ENCODE data around the gene UBA5.
"Not testable (repeated sequence)": the region's sequence is repeated elsewhere in the genome, so short reads cannot be mapped to it uniquely, and the experiment has no call there.

Gene UBA5

DNA sequence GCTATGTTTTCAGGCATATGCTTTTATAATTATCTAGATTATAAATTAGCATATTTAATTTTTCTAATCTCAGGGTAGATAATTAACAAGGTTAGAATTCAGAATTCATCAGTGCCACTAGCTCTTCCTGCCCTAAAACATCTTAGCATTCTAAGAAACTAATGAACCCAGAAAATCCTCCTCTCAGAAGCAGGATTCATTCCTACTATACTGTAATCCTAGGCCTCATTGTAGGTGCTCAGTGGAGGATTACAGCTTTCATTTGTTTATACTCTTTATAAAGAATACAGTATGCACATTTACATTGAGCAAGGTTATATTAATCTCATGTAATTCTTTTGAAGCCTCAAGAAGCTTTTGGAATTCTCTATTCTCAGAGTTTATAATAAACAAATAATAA, 21.4 kb upstream of the UBA5 start:
- H3K9me3 Mint-ChIP-seq, result no peaks in the 10 kb centered on the region
- intact Hi-C loops (cut with micrococcal nuclease), result no loop called here
- H3K4me3 Mint-ChIP-seq, result no peak overlapping the region
- H3K27ac Mint-ChIP-seq, result no peak overlapping the region
- peaks cover 25% of the 10 kb centered on the region for H3K36me3 Mint-ChIP-seq (ENCODE audit: low read depth)
- no peaks in the 10 kb centered on the region for H3K27me3 Mint-ChIP-seq
- peaks cover 5% of the 10 kb centered on the region for H3K4me1 Mint-ChIP-seq (ENCODE audit: low read depth)

DNA sequence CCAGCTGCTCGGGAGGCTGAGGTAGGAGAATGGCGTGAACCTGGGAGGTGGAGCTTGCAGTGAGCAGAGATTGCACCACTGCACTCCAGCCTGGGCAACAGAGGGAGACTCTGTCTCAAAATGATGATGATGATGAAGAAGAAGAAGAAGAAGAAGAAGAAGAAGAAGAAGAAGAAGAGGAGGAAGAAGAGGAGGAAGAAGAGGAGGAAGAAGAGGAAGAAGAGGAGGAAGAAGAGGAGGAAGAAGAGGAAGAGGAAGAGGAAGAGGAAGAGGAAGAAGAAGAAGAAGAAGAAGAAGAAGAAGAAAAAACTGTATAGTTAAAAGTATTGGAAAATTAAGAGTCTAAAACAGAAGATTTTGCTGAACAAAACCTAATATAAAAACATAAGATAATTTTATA, 18.7 kb upstream of the UBA5 start:
- H3K27ac Mint-ChIP-seq; H3K4me3 Mint-ChIP-seq; H3K4me1 Mint-ChIP-seq (ENCODE audit: low read depth); H3K27me3 Mint-ChIP-seq; intact Hi-C loops (cut with micrococcal nuclease); H3K9me3 Mint-ChIP-seq: not testable (repeated sequence)
- H3K36me3 Mint-ChIP-seq (ENCODE audit: low read depth), result peaks cover 24% of the 10 kb centered on the region

DNA sequence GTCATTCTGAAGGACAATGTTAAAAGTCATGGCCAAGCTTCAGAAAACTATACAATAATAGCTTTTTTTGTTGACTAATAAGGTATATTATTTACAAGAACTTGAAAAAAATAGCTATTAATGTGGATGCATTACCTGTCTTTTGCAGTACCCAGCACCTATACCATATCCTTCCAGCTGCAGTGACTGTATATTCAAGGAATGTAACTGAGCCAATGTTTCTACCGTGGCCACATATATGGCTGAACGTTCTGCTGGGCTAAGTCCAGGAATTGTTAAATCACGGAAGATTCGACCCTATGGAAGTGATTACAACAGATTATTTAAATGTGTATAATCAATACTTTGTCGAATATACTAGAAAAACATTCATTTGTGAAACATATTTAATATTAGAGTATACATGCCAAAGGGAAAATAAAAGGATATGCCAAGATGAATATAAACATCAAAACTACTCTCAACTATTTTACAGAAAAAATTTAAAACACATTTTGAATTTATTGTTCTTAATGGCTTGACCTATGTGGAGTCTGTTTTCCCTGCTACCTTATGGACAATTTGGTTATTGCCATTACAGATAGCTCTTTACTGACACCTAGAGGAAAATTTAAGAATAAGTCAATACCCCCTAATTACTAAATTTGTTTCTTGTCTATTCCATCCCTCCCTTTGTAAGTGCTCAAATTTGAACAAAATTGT, 18.1 kb upstream of the UBA5 start:
- H3K9me3 Mint-ChIP-seq, result no peaks in the 10 kb centered on the region
- H3K27me3 Mint-ChIP-seq, result no peaks in the 10 kb centered on the region
- H3K4me1 Mint-ChIP-seq (ENCODE audit: low read depth), result peaks cover 10% of the 10 kb centered on the region
- no peak overlapping the region for H3K4me3 Mint-ChIP-seq
- H3K36me3 Mint-ChIP-seq (ENCODE audit: low read depth), result peaks cover 18% of the 10 kb centered on the region
- H3K27ac Mint-ChIP-seq, result no peak overlapping the region
- intact Hi-C loops (cut with micrococcal nuclease), result loop anchor here (1.0 kb wide), 1 partner anchor 106 kb away; no protein-coding TSS in a partner anchor

- H3K4me3 Mint-ChIP-seq, result no peak overlapping the region
- no peaks in the 10 kb centered on the region for H3K9me3 Mint-ChIP-seq
- no peaks in the 10 kb centered on the region for H3K27me3 Mint-ChIP-seq
- H3K36me3 Mint-ChIP-seq (ENCODE audit: low read depth), result peaks cover 18% of the 10 kb centered on the region
- no peak overlapping the region for H3K27ac Mint-ChIP-seq
- intact Hi-C loops (cut with micrococcal nuclease), result loop anchor here (1.0 kb wide), 1 partner anchor 106 kb away; no protein-coding TSS in a partner anchor
- peaks cover 15% of the 10 kb centered on the region for H3K4me1 Mint-ChIP-seq (ENCODE audit: low read depth)
Observed at GRCh38 chr3:132642539-132642847, 17.6 kb upstream of the UBA5 start.

DNA sequence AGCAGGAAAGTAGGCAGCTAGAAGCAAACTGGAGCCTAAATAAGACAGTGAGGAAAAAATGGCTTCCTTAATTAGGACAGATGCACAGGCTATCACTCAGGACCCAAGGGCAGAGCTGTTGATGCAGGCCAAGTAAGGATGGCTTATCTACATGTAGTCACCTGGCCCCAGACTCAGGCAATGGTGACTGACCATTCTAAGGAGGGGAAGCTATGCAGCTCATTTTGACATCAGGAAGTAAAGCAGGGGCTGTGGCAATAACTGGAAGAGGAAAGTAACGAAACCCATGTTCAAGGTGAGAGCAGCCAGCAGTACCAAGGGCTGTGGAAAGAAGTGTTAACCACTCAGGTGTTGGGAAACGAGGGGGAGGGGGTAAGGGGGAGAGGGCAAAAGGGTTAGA, 16.8 kb upstream of the UBA5 start:
- no peaks in the 10 kb centered on the region for H3K27me3 Mint-ChIP-seq
- intact Hi-C loops (cut with micrococcal nuclease), result no loop called here
- no peak overlapping the region for H3K27ac Mint-ChIP-seq
- peaks cover 18% of the 10 kb centered on the region for H3K36me3 Mint-ChIP-seq (ENCODE audit: low read depth)
- H3K4me3 Mint-ChIP-seq, result no peak overlapping the region
- no peaks in the 10 kb centered on the region for H3K9me3 Mint-ChIP-seq
- H3K4me1 Mint-ChIP-seq (ENCODE audit: low read depth), result peaks cover 15% of the 10 kb centered on the region

DNA sequence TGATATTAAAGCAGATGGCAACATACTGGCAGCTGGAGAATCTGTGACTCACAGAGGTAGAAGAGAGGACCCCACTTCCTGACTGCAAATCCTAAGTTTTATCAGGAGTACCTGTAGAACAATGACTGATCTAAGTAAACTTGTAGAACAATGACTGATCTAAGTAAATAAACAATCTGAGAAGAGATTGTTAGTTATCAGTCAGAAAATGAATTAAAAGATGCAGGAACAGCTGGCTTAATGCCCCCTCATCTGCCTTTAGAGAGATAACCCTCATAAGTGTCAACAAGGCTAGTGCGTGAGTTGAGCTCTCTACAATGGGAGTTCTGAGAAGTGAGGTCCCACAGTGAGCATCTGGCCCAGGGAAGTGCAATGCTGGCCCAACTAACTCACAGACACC, 15.1 kb upstream of the UBA5 start:
- no peak overlapping the region for H3K4me3 Mint-ChIP-seq
- H3K36me3 Mint-ChIP-seq (ENCODE audit: low read depth), result peaks cover 7% of the 10 kb centered on the region
- H3K27me3 Mint-ChIP-seq, result no peaks in the 10 kb centered on the region
- H3K27ac Mint-ChIP-seq, result no peak overlapping the region
- H3K4me1 Mint-ChIP-seq (ENCODE audit: low read depth), result peaks cover 15% of the 10 kb centered on the region
- H3K9me3 Mint-ChIP-seq, result no peaks in the 10 kb centered on the region
- intact Hi-C loops (cut with micrococcal nuclease), result no loop called here

DNA sequence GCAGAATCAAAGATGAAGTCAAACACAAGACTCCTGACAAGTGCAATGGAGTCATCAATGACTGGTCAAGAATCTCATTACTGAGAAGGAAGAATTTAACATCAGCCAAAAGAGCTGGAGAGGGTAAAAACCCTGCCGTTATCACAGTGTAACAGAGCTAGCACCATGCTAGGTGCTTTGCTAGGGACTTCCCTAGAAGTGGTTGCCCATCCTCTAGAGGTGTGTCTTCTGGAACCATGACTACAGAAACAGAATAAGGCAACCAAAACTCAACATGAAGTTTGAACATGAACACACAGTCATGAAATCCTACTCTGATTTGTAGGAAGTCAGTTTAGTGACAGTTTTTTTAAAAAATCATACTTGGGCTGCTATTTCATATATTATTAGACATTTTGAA, 10.0 kb upstream of the UBA5 start:
- Mint-ChIP-seq H3K4me3 (no peak overlapping the region), H3K27ac (no peak overlapping the region), H3K4me1 (ENCODE audit: low read depth) (peaks cover 11% of the 10 kb centered on the region), H3K27me3 (no peaks in the 10 kb centered on the region), H3K9me3 (no peaks in the 10 kb centered on the region), H3K36me3 (ENCODE audit: low read depth) (no peaks in the 10 kb centered on the region)
- intact Hi-C loops (cut with micrococcal nuclease), result no loop called here

DNA sequence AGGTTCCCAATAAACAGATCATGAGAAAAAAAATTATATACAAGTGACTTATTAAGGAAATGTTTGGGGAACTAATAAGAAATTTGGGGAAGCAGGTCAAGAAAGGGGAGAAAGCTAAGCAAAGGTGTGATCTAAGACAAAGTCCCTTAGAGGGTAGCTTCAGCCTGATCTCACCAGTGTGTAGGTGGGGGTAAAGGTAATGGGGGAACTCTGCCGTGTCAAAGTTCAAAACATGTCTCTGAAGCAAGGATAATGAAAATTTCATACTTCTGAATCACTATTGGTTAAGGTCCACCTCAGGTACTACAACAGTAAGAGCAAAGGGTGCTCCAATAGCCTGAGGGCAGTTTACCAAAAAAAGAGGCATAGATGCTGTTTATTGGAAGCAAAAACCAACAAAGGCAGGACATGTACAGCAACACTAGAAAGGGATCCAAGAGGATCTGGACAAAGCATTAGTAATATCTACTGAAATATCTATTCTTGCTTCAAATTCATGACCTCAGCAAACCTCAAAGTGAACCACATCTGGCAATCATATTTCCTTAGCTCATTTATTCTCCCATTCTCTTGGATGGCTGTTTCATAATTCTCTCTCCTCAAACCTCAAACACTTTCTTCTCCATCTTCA, 7.4 kb upstream of the UBA5 start:
- Mint-ChIP-seq H3K36me3 (ENCODE audit: low read depth) (no peaks in the 10 kb centered on the region), H3K27ac (no peak overlapping the region), H3K4me3 (no peak overlapping the region), H3K9me3 (no peaks in the 10 kb centered on the region), H3K4me1 (ENCODE audit: low read depth) (no peaks in the 10 kb centered on the region), H3K27me3 (no peaks in the 10 kb centered on the region)
- intact Hi-C loops (cut with micrococcal nuclease), result no loop called here

DNA sequence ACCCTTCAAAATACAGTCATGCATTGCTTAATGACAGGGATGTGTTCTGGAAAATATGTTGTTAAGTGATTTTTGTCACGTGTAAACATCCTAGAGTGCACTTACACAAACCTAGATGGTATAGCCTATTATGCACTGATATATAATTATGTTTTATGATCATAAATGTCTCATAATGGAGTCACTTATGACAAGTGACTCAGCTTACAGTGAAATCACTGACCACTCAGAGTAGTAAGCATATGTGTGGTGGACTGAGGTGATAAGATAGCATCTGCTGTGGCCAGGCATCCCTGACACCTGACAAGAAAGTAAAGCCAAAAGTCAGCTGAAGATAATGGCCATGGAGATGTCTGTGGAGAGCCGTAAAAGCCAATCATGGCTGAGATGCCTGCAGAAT, 5.9 kb upstream of the UBA5 start:
- no peaks in the 10 kb centered on the region for H3K9me3 Mint-ChIP-seq
- H3K4me3 Mint-ChIP-seq, result no peak overlapping the region
- intact Hi-C loops (cut with micrococcal nuclease), result no loop called here
- H3K27me3 Mint-ChIP-seq, result no peaks in the 10 kb centered on the region
- H3K27ac Mint-ChIP-seq, result no peak overlapping the region
- no peaks in the 10 kb centered on the region for H3K36me3 Mint-ChIP-seq (ENCODE audit: low read depth)
- H3K4me1 Mint-ChIP-seq (ENCODE audit: low read depth), result peaks cover 9% of the 10 kb centered on the region

DNA sequence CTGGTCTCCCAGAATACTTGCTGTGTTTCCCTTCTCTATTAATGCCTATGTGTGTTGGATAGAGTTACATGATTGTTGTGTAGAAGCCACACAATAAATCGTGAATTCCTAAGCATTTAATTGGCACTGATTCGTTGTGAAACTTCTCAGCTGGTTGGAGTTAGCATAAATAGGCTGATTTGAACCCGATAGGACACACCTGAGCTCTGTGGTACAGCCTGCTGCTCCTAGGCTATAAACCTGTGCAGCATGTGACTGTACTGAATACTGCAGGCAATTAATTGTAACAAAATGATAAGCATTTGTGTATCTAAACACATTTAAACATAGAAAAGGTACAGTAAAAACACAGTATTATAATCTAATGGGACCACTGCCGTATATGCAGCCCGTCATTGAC, 5.4 kb upstream of the UBA5 start:
- H3K9me3 Mint-ChIP-seq, result no peaks in the 10 kb centered on the region

DNA sequence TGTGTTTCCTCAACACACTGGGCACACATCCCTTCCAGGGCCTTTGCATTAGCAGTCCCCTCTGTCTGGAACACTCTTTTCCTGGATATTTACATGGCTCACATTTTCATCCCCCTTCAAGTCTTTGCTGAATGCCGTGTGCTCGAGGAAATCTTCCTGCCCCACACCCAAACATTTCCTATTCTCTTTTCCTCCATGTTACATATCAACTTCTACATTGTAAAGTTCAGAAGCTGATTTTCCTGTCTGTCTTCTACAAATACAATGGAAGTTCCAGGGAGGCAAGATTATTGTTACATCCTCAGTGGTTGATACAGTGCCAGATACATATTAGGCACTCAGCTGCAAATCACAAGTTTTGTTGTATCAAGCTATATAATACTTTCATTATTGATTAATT, 4.7 kb upstream of the UBA5 start:
- no peak overlapping the region for H3K27ac Mint-ChIP-seq
- H3K4me3 Mint-ChIP-seq, result no peak overlapping the region
- H3K9me3 Mint-ChIP-seq, result no peaks in the 10 kb centered on the region
- no peaks in the 10 kb centered on the region for H3K27me3 Mint-ChIP-seq
- H3K36me3 Mint-ChIP-seq (ENCODE audit: low read depth), result peaks cover 6% of the 10 kb centered on the region
- H3K4me1 Mint-ChIP-seq (ENCODE audit: low read depth), result peaks cover 10% of the 10 kb centered on the region
- intact Hi-C loops (cut with micrococcal nuclease), result no loop called here

More for the DNA sequence above, 5.4 kb upstream of the UBA5 start:
- Mint-ChIP-seq H3K27ac (no peak overlapping the region), H3K27me3 (no peaks in the 10 kb centered on the region), H3K36me3 (ENCODE audit: low read depth) (no peaks in the 10 kb centered on the region), H3K4me1 (ENCODE audit: low read depth) (peaks cover 10% of the 10 kb centered on the region), H3K4me3 (no peak overlapping the region)
- intact Hi-C loops (cut with micrococcal nuclease), result no loop called here

- H3K4me1 Mint-ChIP-seq (ENCODE audit: low read depth), result peaks cover 23% of the 10 kb centered on the region
- H3K9me3 Mint-ChIP-seq, result no peaks in the 10 kb centered on the region
- no peak overlapping the region for H3K27ac Mint-ChIP-seq
- intact Hi-C loops (cut with micrococcal nuclease), result no loop called here
- H3K4me3 Mint-ChIP-seq, result no peak overlapping the region
- H3K36me3 Mint-ChIP-seq (ENCODE audit: low read depth), result peaks cover 10% of the 10 kb centered on the region
- H3K27me3 Mint-ChIP-seq, result no peaks in the 10 kb centered on the region
Observed at GRCh38 chr3:132657869-132658747, 2.0 kb upstream of the UBA5 start.

DNA sequence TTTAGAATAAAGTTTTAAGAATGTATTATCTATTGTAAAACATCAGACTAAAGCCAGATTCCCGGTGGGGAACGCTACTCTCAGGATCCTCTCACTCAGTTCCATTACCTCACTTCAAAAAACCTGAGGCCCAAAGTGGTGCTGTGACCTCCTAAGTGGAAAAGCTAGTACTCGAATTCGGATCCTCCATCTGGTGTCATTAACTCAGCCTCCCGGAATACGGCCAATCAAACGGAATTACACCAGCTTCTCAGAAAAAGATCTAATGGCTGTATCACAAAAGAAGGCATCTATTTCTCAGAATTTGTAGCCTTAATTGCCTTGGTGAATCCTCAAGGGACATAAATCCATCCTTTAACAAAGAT, 1.1 kb upstream of the UBA5 start:
- intact Hi-C loops (cut with micrococcal nuclease), result no loop called here
- Mint-ChIP-seq H3K27ac (peak overlapping the region; percentile 91), H3K36me3 (ENCODE audit: low read depth) (peaks cover 10% of the 10 kb centered on the region), H3K4me3 (peak overlapping the region; percentile 80), H3K27me3 (no peaks in the 10 kb centered on the region), H3K9me3 (no peaks in the 10 kb centered on the region), H3K4me1 (ENCODE audit: low read depth) (peaks cover 28% of the 10 kb centered on the region)

DNA sequence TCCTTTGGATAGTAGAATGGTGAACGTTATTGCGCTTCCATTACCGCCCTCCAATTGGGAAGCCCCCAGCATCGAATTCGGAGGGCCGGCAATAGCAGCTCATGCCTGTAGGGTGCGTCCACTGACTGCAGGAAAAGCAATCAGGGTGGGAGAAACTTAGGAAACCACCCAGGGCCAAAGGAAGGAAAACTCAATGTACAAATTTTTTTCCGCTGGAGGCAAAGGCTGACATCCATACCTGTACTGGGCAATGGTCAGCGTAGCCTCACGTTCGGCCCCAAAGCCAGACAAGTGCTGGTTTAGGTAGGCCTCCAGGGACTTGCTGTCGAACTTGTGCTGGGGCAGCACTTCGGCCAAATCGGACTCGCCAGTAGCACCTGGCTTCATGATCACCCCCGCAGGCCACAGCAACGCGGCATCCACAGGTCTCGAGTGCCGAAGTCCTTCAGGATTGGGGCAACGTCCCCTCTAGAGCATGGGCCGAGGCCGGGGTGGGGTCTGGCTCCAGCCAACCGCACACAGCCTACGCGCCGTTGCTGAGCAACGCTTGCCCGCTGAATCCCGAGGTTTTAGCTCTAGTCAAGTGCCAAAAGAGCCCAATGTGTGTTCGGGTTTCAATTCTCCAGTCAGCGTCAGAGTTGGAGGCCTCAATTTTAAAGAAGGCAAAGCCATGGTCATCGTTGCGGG, 621 bp upstream of the UBA5 start, which contains the start of gene ACAD11:
TSS of gene ACAD11 (minus strand) at position 445 of the 687 bp plus-strand sequence. CDS start at position 387, 58 bp downstream.
- Mint-ChIP-seq H3K4me3 (peak within 1 kb of the TSS; percentile 80), H3K36me3 (ENCODE audit: low read depth) (peaks cover 10% of the 10 kb centered on the region), H3K4me1 (ENCODE audit: low read depth) (peaks cover 31% of the 10 kb centered on the region)

More for the DNA sequence above, 621 bp upstream of the UBA5 start, which contains the start of gene ACAD11:
- H3K27me3 Mint-ChIP-seq, result no peaks in the 10 kb centered on the region
- H3K27ac Mint-ChIP-seq, result peak within 1 kb of the TSS; percentile 91
- no peaks in the 10 kb centered on the region for H3K9me3 Mint-ChIP-seq
- intact Hi-C loops (cut with micrococcal nuclease), result no loop called here
